HL-60/S4 treated with retinoic acid at 250 ng/mL for 4 days and 3 days (cell line): Measurements from ENCODE around the gene INTS7.
"Not testable (repeated sequence)": the region's sequence is repeated elsewhere in the genome, so short reads cannot be mapped to it uniquely, and the experiment has no call there.

Experiments used
- in situ Hi-C: fragments of 300-500 bp; cut with MboI; formaldehyde crosslinking; loops from 2 replicates; pipeline ENCODE4 v1.7.0; 2022; ENCODE audit warnings: low sequenced_read_pairs

INTS7 gene

DNA sequence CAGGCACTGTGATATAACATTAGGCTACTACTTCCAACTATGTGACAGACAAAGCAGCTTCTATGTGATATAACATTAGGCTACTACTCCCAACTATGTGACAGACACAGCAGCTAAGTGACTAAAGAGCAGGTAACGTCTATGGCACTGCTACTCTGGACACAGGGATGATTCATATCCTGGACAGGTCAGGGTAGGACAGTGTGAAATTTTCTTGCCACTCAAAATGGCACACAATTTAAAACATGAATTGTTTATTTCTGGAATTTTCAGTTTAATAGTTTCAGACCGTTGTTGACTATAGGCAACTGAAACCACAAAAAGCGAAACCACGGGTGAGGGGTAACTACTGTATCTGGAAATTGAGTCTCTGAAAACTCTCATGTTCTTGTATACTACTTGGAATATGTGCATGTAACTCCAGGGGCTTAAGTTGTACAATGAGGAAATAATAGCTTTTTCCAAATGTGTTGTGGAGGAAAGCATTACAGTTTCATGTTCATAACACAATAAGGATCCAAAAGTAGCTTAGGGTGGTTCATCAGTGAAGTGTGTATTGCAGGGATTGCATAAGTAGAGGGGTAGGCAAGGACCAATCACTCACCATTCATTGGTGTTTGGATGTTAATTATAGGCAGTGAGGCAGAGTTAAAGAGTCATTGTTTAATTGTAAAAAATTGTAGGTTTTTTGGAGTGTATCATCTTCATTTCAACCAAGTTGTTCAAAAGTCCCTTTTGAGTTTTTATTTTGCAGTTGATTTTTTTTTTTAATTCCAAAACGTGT lies 5.5 kb upstream of the INTS7 start:
- in situ Hi-C loops = no loop called here

DNA sequence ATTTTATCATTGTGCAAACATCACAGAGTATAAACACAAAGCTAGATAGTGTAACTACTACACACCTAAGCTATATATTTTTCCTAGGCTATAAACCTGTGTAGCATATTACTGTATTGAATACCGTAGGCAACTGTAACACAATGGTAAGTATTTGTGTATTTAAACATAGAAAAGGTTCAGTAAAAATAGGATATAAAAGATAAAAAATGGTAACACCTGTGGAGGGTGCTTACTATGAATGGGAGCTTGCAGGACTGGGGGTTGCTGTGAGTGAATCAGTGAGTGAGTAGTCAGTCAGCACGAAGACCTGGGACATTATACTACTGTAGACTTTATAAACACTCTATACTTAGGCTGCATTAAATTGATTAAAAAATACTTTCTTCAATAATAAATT lies 4.3 kb upstream of the INTS7 start:
- in situ Hi-C loops = no loop called here

GRCh38 chr1:212037900-212038299 lies 2.5 kb upstream of the INTS7 start:
- in situ Hi-C loops = no loop called here

DNA sequence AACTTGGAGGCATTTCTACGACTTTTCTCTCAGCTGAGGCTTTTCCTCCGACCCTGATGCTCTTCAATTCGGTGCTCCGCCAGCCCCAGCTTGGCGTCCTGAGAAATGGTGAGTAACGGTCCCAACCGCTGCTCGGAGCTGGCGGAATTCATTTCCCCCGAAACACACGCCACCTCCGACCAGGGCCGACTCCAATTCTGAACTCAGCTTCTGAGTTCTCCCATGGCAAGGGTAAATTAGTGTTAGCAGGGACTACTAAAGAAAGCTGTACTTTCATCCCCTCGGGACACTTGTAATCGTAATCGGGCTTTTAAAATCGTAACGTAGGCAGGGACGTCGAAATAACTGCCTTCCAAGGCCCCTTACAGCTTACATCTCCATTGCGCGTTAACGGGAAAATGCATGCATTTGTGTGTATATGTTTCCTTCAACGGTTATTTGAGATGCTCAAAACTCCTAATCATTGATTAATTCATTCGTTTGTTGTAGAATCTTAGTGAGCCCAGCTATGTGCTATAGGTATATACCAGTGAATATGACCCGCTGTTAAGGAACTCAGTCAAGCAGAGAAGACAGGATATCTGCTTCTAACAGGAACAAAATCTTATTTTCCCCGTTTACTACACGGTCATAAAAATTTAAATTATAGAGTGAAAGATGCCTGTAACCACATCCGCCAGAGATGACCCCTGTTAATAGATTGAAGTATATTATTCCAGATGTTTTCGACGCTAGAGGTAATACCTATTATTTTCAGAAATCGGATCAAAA lies 663 bp upstream of the INTS7 start:
- in situ Hi-C loops = no loop called here

- in situ Hi-C loops = no loop called here
Observed at GRCh38 chr1:212034516-212035122, 738 bp downstream of the INTS7 start.

DNA sequence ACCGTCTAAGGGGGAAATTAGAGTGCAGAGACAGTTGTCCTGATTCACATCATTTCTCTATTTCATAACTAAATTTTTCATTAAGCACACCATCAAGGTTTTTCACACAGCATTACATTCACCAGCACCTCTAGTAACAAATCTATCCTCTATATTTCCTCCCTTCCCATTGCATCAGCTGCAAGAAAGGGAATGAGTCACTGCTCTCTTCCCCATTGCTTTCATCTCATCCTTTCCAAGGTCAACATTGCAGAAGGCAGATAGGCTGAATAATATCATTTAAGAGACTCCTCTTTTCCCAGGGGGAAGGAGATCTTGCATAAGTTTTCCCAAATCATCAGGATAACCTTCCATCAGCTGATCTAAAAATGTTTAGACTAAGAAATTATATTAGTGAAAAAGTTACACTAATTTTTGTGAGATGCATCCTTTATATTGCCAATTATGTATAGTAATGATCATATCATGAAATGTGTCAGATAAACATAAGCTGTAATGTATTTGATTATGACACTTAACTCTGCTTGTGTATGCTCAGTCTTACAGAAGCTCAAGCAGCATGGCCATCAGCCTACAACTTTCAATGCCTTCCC lies 4.3 kb downstream of the INTS7 start:
- in situ Hi-C loops = no loop called here

GRCh38 chr1:212027727-212028126 lies 7.6 kb downstream of the INTS7 start:
- in situ Hi-C loops = not testable (repeated sequence)

DNA sequence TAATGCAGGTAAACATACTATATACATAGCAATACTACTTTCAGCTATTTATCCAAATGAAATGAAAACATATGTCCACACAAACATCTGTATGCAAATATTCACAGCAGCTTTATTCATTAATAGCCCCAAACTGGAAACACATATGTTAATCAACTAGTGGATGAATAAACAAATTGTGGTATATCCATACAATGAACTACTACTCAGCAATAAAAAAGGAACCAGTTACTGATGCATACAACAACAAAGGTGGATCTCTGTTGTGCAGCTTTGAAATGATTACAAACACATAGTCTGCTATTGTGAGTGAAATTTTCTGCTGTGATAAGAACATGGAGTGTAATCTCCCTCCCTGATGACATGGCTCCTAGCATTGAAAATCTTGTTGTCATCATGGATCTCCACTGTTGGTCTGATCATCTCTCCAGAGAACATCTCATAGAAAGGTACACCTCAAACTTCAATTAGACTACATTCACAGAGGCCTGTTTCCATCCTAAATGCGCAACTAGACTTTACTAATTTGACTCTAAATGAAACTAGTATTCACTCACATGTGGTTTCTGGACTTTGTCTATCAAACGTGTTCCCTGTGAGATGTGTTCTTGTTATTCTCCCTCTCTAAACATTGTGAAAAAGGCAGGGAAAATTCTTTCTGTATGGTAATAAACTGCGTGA lies 10.7 kb downstream of the INTS7 start:
- in situ Hi-C loops = no loop called here

- in situ Hi-C loops = not testable (repeated sequence)
Observed at GRCh38 chr1:212022908-212023307, 12.4 kb downstream of the INTS7 start.

DNA sequence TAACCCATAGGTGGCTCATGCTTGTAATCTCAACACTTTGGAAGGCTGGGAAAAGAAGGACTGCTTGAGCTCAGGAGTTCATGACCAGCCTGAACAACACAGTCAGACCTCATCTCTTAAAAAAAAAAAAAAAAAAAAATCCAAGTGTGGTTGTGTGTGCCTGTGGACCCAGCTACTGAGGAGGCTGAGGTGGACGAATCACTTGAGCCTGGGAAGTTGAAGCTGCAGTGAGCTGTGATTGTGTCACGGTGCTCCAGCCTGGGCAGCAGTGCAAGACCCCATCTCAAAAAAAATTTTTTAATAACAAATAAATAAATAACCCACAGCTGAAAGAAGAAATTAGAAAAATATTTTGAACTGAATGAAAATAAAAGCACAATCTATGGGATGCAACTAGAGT lies 13.8 kb downstream of the INTS7 start:
- in situ Hi-C loops = no loop called here

DNA sequence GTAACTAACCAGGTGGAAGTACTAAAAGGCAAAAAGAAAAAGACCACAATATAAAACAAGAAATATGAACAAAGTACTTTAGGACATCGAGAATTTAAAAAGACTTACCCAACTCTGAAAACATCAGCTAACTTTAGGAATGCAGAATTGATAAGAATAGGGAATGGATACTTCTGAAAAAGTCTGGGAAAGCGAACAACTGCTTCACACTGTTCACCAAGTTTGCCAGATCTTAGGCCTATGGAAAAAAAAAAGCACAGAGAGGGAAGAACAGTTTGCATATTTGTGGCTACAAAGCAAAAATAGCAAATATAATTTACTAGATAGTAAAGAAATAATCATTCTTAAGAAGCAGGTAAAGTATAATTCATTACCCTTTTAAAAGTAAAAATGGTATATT lies 14.4 kb downstream of the INTS7 start:
- in situ Hi-C loops = no loop called here

DNA sequence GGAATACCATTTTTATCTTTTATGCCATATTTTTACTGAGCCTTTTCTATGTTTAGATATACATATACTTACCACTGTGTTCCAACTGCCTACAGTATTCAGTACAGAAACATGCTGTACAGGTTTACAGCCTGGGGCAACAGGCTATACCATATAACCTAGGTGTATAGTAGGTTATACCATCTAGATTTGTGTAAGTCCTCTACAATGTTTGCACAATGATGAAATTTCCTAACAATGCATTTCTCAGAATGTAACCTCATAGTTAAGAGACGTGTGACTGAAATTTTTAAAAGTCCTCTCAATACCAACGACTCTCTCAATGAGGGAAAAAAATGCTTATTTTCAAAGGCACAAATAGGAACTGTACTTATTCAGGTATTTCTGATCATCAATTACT lies 21.7 kb downstream of the INTS7 start:
- in situ Hi-C loops = no loop called here

DNA sequence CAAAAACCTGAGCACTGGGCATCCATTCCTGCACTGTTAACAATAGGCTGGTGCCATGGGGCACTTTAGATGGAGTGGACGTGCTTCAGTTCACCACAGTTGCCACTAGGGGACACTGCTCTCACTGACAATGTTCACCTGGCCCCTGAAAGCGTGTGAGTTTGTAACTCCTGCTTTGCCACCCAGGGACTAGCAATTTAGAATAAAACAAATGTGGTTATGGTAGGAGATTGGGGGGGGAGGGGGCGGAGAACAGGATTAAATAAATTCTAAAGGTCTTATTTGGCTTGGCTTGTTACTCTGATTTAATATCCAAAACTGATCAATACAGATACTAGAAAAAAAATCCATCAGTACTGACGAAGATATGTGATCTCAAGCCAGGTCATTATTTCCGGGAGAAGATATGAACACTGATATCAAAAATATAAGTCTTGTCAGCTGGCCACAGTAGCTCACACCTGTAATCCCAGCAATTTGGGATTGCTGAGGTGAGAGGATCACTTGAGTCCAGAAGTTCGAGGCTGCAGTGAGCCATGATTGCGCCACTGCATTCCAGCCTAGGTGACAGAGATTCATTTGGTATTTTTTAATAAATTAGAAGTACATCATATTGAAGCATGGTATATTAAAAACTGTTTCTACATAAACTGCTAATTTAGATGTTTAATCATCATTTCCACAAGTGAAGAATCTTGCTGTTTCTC lies 23.2 kb downstream of the INTS7 start:
- in situ Hi-C loops = no loop called here

- in situ Hi-C loops = no loop called here
Observed at GRCh38 chr1:212010004-212010403, 25.4 kb downstream of the INTS7 start.

GRCh38 chr1:212009561-212009960 lies 25.8 kb downstream of the INTS7 start:
- in situ Hi-C loops = no loop called here

GRCh38 chr1:212007886-212008285 lies 27.5 kb downstream of the INTS7 start:
- in situ Hi-C loops = no loop called here

DNA sequence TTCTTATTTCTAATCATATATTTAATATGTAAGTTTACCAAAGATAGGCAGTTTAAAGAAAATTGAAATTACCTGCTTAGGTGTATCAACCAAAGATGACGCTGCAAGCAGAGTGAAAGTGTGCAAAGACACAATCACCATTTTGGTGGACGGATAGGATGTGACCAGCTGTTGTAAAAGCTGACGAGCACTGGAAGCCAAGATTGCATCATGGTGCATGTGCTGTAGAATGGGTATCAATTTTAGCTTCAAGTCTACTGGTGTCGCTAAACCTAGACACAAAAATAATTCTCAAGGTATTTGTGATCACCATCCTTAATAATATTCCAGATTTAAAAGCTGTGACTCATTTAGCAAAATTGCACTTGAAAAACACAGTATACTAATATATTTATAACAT lies 28.2 kb downstream of the INTS7 start:
- in situ Hi-C loops = no loop called here

DNA sequence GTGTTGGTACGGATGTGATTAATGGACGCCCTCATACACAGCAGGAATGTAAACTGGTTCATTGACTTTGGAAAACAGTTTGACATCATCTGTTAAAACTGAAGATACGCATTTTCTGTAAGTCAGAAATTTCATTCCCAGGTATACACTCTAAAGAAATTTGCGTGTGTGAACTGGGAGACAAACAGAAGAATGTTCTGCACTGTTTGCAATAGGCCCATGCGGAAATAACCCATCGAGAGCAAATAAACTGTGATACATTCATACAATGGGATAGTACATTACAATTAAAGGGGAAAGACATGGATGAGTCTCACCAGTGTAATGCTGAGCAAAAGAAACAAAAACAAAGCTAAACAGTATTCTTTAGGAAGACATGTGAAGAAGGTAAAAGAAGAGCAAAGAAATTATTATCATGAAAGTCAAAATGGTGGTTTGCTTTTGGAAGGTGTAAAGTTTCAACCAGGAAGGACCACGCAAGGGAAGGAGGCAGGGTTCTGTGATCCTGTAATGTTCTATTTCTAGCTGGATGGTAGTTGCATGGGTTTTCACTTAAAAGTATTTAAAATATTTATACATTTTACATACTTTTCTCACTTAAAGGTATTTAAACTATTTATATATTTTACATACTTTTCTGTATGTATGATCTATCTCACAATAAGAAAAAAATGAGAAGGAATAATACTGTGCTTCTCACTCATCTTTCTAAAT lies 30.3 kb downstream of the INTS7 start:
- in situ Hi-C loops = no loop called here

DNA sequence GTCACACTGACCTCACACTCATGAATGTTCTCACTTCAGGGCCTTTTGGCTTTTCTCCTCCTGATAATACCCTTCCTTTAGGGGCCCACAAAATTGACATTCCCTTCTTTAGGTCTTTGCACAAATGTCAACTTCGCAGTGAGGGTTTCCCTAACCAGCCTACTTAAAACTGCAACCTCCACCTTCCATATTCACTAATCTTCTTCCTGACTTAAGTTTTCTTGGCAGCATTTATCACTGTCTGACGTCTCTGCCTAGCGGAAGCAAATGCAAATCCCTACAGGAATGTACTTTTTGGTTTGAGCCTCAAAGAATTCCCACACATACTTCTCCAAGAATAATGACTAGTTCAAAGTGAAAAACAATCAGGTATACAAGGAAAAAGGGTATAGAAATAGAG lies 32.8 kb downstream of the INTS7 start:
- in situ Hi-C loops = no loop called here

DNA sequence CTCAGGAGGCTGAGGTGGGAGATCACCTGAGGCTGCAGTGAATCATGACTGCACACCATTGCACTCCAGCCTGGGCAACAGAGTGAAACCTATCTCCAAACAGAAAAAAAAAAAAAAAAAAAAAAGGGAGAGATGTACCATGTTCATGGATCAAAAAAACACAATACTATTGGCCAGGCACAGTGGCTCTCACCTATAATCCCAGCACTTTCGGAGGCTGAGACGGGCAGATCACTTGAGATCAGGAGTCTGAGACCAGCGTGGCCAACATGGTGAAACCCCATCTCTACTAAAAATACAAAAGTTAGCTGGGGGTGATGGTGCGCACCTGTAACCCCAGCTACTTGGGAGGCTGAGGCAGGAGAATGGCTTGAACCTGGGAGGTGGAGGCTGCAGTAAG lies 37.9 kb downstream of the INTS7 start:
- in situ Hi-C loops = not testable (repeated sequence)
